HG02763 (cell line): ENCODE data around the gene HHEX.
"Not testable (repeated sequence)": the region's sequence is repeated elsewhere in the genome, so short reads cannot be mapped to it uniquely, and the experiment has no call there.

Source experiments
- ATAC-seq: cut with Tn5 transposase; IDR thresholded peaks from one replicate; pipeline ENCODE4 v1.9.1; 2021; ENCODE audit warnings: mild to moderate bottlenecking, moderate library complexity; ENCODE audit not compliant: unreplicated experiment

The HHEX gene

GRCh38 chr10:92689663-92690210 is at the start of gene HHEX:
Gene HHEX, plus strand, starts transcription at chr10:92689955. Its CDS starts 32 bp downstream, at chr10:92689987.
- ATAC-seq = peak; percentile 53

- ATAC-seq = no peak
Measured at GRCh38 chr10:92640107-92640506, 49.6 kb upstream of the HHEX start.

GRCh38 chr10:92641492-92641891 is 48.3 kb upstream of the HHEX start:
- no peak for ATAC-seq

GRCh38 chr10:92644921-92645320 is 44.8 kb upstream of the HHEX start:
- no peak for ATAC-seq

- not testable (repeated sequence) for ATAC-seq
Measured at GRCh38 chr10:92650864-92651263, 38.9 kb upstream of the HHEX start.

GRCh38 chr10:92655426-92655825 is 34.3 kb upstream of the HHEX start:
- no peak for ATAC-seq

GRCh38 chr10:92656266-92656961 is 33.3 kb upstream of the HHEX start:
- ATAC-seq = no peak

- ATAC-seq = no peak
Measured at GRCh38 chr10:92657024-92657423, 32.7 kb upstream of the HHEX start.

GRCh38 chr10:92662848-92663247 is 26.9 kb upstream of the HHEX start:
- ATAC-seq = no peak

- no peak for ATAC-seq
Measured at GRCh38 chr10:92664322-92664721, 25.4 kb upstream of the HHEX start.

- no peak for ATAC-seq
Measured at GRCh38 chr10:92667078-92667477, 22.7 kb upstream of the HHEX start.

GRCh38 chr10:92677708-92678107 is 12.0 kb upstream of the HHEX start:
- no peak for ATAC-seq

- ATAC-seq = no peak
Measured at GRCh38 chr10:92678206-92678605, 11.5 kb upstream of the HHEX start.

GRCh38 chr10:92681306-92681834 is 8.4 kb upstream of the HHEX start:
- no peak for ATAC-seq

GRCh38 chr10:92688573-92688926 is 1.2 kb upstream of the HHEX start:
- ATAC-seq = no peak

GRCh38 chr10:92688927-92689662 is 660 bp upstream of the HHEX start:
- no peak for ATAC-seq

- peak; percentile 23 for ATAC-seq
Measured at GRCh38 chr10:92690211-92690914, 608 bp downstream of the HHEX start.

GRCh38 chr10:92690915-92691590 is 1.3 kb downstream of the HHEX start:
- ATAC-seq = no peak

GRCh38 chr10:92691591-92692079 is 1.9 kb downstream of the HHEX start:
- ATAC-seq = no peak

GRCh38 chr10:92692080-92692671 is 2.4 kb downstream of the HHEX start:
- no peak for ATAC-seq
